Fibroblast of lung (primary cell): ENCODE measurements around the gene PLB1. TPM values are rescaled to one million over a fixed set of nuclear protein-coding genes. Genes with fewer than 3 reads are reported as not detected.

Source experiments
- DNase-seq, 2 donors: peaks; one replicate each; pipeline versions ENCODE4 v3.0.0 to v3.0.0-alpha.2; 2010; ENCODE audit warnings: low read depth in 2 of 2
- H2AFZ ChIP-seq: 2 replicates; pipeline ENCODE4 v1.5.1; 2012; ENCODE audit warnings: low read length, control low read depth, inconsistent platforms
- H3K27ac ChIP-seq: 2 replicates; pipeline ENCODE4 v1.5.1; 2011; ENCODE audit warnings: low read length, control low read depth; ENCODE audit not compliant: insufficient read depth
- H3K27me3 ChIP-seq: 2 replicates; pipeline ENCODE4 v1.5.1; 2011; ENCODE audit warnings: mild to moderate bottlenecking, low read length; ENCODE audit not compliant: control insufficient read depth, insufficient read depth
- H3K36me3 ChIP-seq: 2 replicates; pipeline ENCODE4 v1.5.1; 2011; ENCODE audit warnings: low read length; ENCODE audit not compliant: control insufficient read depth, insufficient read depth
- H3K4me1 ChIP-seq: 2 replicates; pipeline ENCODE4 v1.5.1; 2011; ENCODE audit warnings: low read length; ENCODE audit not compliant: control insufficient read depth, insufficient read depth; ENCODE audit errors: extremely low read depth
- H3K4me2 ChIP-seq: 2 replicates; pipeline ENCODE4 v1.5.1; 2011; ENCODE audit warnings: low read length, control low read depth; ENCODE audit not compliant: insufficient read depth; ENCODE audit errors: extremely low read depth
- H3K4me3 ChIP-seq, 4 experiments: fragments of 200-600 bp in 1 of 4; sonication (generic) in 1 of 4; replicated peaks in 1 of 4; 2 replicates each; pipeline ENCODE4 v1.5.1; 2011 to 2016; ENCODE audit warnings: low read length in 4 of 4, low read depth in 3 of 4, mild to moderate bottlenecking in 3 of 4, control low read depth in 2 of 4, inconsistent platforms in 1 of 4, mixed read lengths in 1 of 4; ENCODE audit not compliant: insufficient read depth in 1 of 4; ENCODE audit errors: control extremely low read depth in 1 of 4
- H3K79me2 ChIP-seq: 2 replicates; pipeline ENCODE4 v1.5.1; 2012; ENCODE audit warnings: mild to moderate bottlenecking, low read length, inconsistent platforms; ENCODE audit not compliant: control insufficient read depth, insufficient read depth
- H3K9ac ChIP-seq: 2 replicates; pipeline ENCODE4 v1.5.1; 2011; ENCODE audit warnings: mild to moderate bottlenecking, low read length, control low read depth; ENCODE audit not compliant: insufficient read depth
- H3K9me3 ChIP-seq: 2 replicates; pipeline ENCODE4 v1.5.1; 2012; ENCODE audit warnings: low read depth, low read length; ENCODE audit not compliant: control insufficient read depth, insufficient read depth
- H4K20me1 ChIP-seq: 2 replicates; pipeline ENCODE4 v1.5.1; 2011; ENCODE audit warnings: low read length; ENCODE audit not compliant: control insufficient read depth, insufficient read depth; ENCODE audit errors: extremely low read depth
- CTCF ChIP-seq, 2 donors: IDR thresholded peaks in 1 of 2; conservative IDR thresholded peaks in 1 of 2; 1 replicate in 1 of 2; 2 replicates in 1 of 2; pipeline ENCODE4 v1.5.1; 2011 to 2012; ENCODE audit warnings: low read length in 2 of 2, control low read depth in 1 of 2, inconsistent platforms in 1 of 2, low read depth in 1 of 2, mild to moderate bottlenecking in 1 of 2
- EZH2 ChIP-seq: IDR thresholded peaks from 2 replicates; pipeline ENCODE4 v1.5.1; 2012; ENCODE audit warnings: low read length, control low read depth, mild to moderate bottlenecking; ENCODE audit errors: missing control alignments
- polyA plus RNA-seq, 2 donors: library from polyadenylated mRNA; depleted of rRNA in 1 of 2; stranded (reverse) in 1 of 2; unstranded in 1 of 2; fragments of >200 nt; gene quantifications; 2 replicates each; pipeline ENCODE4 v1.2.1, GENCODE V29; 2011 to 2012; ENCODE audit warnings: missing spikeins in 1 of 2
- total RNA-seq: library from RNA; depleted of rRNA; stranded (reverse); fragments of >200 nt; gene quantifications from 2 replicates; pipeline ENCODE4 v1.2.1, GENCODE V29; 2014

Gene PLB1
- total and polyA plus RNA-seq, 2 donors (not counting 1 experiment from before 2014, with no cell fraction given), result 0.70 to 1.8 TPM

- no peak overlapping the region for H3K9ac ChIP-seq
- no peaks in the 10 kb centered on the region for H3K4me1 ChIP-seq
- H4K20me1 ChIP-seq, result no peaks in the 10 kb centered on the region
- no peaks in the 10 kb centered on the region for H3K79me2 ChIP-seq
- H3K27ac ChIP-seq, result no peak overlapping the region
- H3K36me3 ChIP-seq, result no peaks in the 10 kb centered on the region
- TF ChIP-seq CTCF (conservative IDR thresholded peaks at IDR 0.05 in 1 of 2, IDR thresholded peaks at IDR 0.05 in 1 of 2; ENCODE audit: low read depth in 1 of 2, low read length in 2 of 2), result no peak
- no peak for TF ChIP-seq EZH2
- no peak overlapping the region for H2AFZ ChIP-seq
- H3K4me2 ChIP-seq, result no peak overlapping the region
- H3K27me3 ChIP-seq, result no peaks in the 10 kb centered on the region
- H3K9me3 ChIP-seq, result no peaks in the 10 kb centered on the region
- H3K4me3 ChIP-seq, result no peak overlapping the region
- DNase-seq, result no peak
These were observed 60.4 kb downstream of the PLB1 start for GRCh38 chr2:28556303-28556702.

GRCh38 chr2:28557389-28558131, 61.7 kb downstream of the PLB1 start:
- no peaks in the 10 kb centered on the region for H3K36me3 ChIP-seq
- H4K20me1 ChIP-seq, result no peaks in the 10 kb centered on the region
- DNase-seq, result peak in 1 of 2 donors; percentile 8
- H3K9me3 ChIP-seq, result no peaks in the 10 kb centered on the region
- H3K79me2 ChIP-seq, result no peaks in the 10 kb centered on the region
- TF ChIP-seq CTCF (conservative IDR thresholded peaks at IDR 0.05 in 1 of 2, IDR thresholded peaks at IDR 0.05 in 1 of 2; ENCODE audit: low read depth in 1 of 2, low read length in 2 of 2) (no peak), EZH2 (no peak)
- H3K27me3 ChIP-seq, result no peaks in the 10 kb centered on the region
- no peak overlapping the region for H3K9ac ChIP-seq
- H2AFZ ChIP-seq, result no peak overlapping the region
- no peak overlapping the region for H3K27ac ChIP-seq
- no peak overlapping the region for H3K4me2 ChIP-seq
- H3K4me1 ChIP-seq, result no peaks in the 10 kb centered on the region
- no peak overlapping the region for H3K4me3 ChIP-seq

- Histone ChIP-seq H3K4me3 (no peak overlapping the region), H2AFZ (no peak overlapping the region), H3K27me3 (no peaks in the 10 kb centered on the region), H4K20me1 (no peaks in the 10 kb centered on the region), H3K9me3 (no peaks in the 10 kb centered on the region), H3K36me3 (no peaks in the 10 kb centered on the region), H3K4me2 (no peak overlapping the region), H3K79me2 (no peaks in the 10 kb centered on the region), H3K9ac (no peak overlapping the region), H3K4me1 (no peaks in the 10 kb centered on the region), H3K27ac (no peak overlapping the region)
- peak in 1 of 2 donors; percentile 14 for DNase-seq
- no peak for TF ChIP-seq CTCF (conservative IDR thresholded peaks at IDR 0.05 in 1 of 2, IDR thresholded peaks at IDR 0.05 in 1 of 2; ENCODE audit: low read depth in 1 of 2, low read length in 2 of 2)
- no peak for TF ChIP-seq EZH2
These were observed 62.4 kb downstream of the PLB1 start for GRCh38 chr2:28558158-28558820.
